Activated CD4-positive, alpha-beta T cell treated with anti-CD3 and anti-CD28 coated beads, Interleukin-2, amount 10 ng/mL, durations not matched to agents 7 days and 5 days (primary cell): ENCODE data around the gene ARHGAP4. TPM values are rescaled to one million over a fixed set of nuclear protein-coding genes. Genes with fewer than 3 reads are reported as not detected.

Experiments
- CTCF ChIA-PET: fragments of 350-600 bp; sonication (Branson Sonifier 250); formaldehyde crosslinking; loops from one replicate; lab custom pipeline; 2021; ENCODE audit warnings: antibody characterized with exemption; lab: Charles Lee
- POLR2A ChIA-PET: fragments of 350-600 bp; sonication (Branson Sonifier 250); formaldehyde crosslinking; loops from one replicate; lab custom pipeline; 2021; ENCODE audit warnings: antibody characterized with exemption; lab: Charles Lee
- DNase-seq: peaks from one replicate; pipeline ENCODE4 v3.0.0-alpha.2; 2020
- H3K27ac Mint-ChIP-seq: one replicate; pipeline ENCODE4 v1.8.0; 2021; ENCODE audit warnings: mild to moderate bottlenecking, moderate library complexity, mixed read lengths
- H3K27me3 Mint-ChIP-seq: one replicate; pipeline ENCODE4 v1.8.0; 2021; ENCODE audit warnings: mixed read lengths
- H3K36me3 Mint-ChIP-seq: one replicate; pipeline ENCODE4 v1.8.0; 2021; ENCODE audit warnings: low read depth, mixed read lengths
- H3K4me1 Mint-ChIP-seq: one replicate; pipeline ENCODE4 v1.8.0; 2021; ENCODE audit warnings: mixed read lengths
- H3K4me3 Mint-ChIP-seq: one replicate; pipeline ENCODE4 v1.8.0; 2021; ENCODE audit warnings: mild to moderate bottlenecking, moderate library complexity, mixed read lengths
- H3K9me3 Mint-ChIP-seq: one replicate; pipeline ENCODE4 v1.8.0; 2021; ENCODE audit warnings: mixed read lengths
- total RNA-seq, 2 experiments: library from RNA; stranded (reverse); gene quantifications; one replicate each; pipeline ENCODE4 v1.2.3, GENCODE V29; 2021

The ARHGAP4 gene
- total RNA-seq, 2 experiments from 2014 or later: 303 to 334 TPM

DNA sequence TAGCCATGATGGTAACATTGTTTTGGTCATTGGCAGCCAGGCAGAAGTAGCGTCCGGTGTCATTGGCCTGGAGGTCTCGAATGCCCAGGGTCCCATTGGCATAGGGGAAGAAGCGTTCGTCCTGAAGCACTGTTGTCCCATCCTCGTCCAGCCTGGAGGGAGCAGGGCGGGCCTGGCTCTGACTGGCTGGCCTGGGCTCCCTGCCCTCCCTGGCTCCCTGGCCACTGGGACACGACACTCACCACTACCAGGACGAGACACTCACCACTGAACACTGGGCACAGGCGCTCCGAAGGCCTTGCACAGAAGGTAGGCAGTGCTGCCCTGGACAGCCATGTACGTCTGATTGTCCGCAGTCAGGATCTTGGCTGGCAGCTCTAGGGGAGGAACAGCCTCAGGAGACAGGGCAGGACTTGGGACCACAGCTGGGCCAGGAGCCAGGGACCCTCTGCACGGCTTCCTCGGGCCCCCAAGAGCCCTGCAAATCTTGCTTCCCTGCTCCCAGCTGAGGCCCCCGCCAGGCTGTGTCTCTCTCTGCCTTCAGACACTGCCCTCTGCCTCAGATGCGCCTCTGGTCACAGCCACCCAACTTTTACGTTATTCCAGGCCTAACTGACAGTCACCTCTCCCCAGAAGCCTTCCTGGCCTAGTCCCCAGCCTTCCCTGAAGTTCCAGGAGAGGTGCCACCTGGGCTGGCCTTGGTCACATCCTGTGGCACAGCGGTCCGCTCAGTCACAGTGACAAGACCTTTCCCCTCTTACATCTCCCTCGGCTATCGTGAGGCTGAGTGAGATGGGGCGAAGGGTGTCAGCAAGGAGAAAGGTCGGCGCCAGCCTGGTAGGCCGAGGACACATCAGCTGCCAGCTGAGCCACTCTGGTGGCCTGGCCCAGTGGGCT lies 57.2 kb downstream of the ARHGAP4 start:
- Mint-ChIP-seq H3K4me3 (no peak overlapping the region), H3K27ac (no peak overlapping the region), H3K4me1 (no peaks in the 10 kb centered on the region), H3K36me3 (no peaks in the 10 kb centered on the region), H3K9me3 (no peaks in the 10 kb centered on the region), H3K27me3 (peaks cover 2% of the 10 kb centered on the region)
- ChIA-PET POLR2A (no interaction called here), CTCF (no interaction called here)
- DNase-seq: no peak

DNA sequence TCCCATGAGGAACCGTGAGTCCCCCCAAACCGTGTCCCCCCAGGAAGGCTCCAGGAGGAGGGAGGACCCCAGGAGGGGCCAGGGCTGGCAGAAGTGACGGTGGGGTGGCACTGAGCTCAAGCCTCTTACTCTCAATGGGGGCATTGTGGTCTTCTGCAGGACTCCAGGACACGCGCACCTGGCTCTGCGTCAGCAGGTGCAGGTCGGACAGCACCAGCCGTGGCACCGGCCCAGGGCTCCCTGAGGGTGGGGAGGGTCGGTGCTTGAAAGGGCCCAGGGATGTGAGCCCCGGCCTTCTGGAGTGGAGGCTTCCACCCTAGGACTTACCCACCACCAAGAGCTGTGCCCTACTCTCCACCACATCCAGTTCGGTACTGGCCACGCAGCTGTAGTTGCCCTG lies 58.4 kb downstream of the ARHGAP4 start:
- no peaks in the 10 kb centered on the region for H3K36me3 Mint-ChIP-seq
- H3K9me3 Mint-ChIP-seq: no peaks in the 10 kb centered on the region
- H3K27me3 Mint-ChIP-seq: peaks cover under 1% of the 10 kb centered on the region
- no peak overlapping the region for H3K4me3 Mint-ChIP-seq
- H3K4me1 Mint-ChIP-seq: no peaks in the 10 kb centered on the region
- CTCF ChIA-PET: interaction anchor here (0.5 to 0.8 kb wide), 2 partner anchors 9 to 52 kb away, joined by 3 read pairs; no protein-coding TSS in a partner anchor
- H3K27ac Mint-ChIP-seq: no peak overlapping the region
- POLR2A ChIA-PET: no interaction called here
- DNase-seq: no peak

DNA sequence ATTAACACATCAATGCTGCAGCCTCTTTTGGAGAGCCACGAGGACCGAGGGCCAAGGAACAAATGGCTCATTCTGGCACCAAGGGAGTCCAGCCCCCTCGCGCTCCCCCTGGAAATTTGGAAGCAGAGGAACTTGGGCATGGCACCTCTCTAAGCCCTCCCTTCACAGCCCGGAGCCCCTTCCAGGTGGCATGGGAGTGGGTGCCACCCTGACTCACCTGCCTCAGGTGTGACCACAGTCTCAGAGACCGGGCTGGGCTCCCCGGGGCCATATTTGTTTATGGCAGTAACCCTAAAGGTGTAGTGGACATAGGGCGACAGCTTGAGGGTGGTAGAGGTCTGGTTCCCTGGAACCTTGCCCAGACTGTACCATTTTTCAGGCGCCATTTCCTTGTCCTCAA lies 58.9 kb downstream of the ARHGAP4 start:
- no peaks in the 10 kb centered on the region for H3K36me3 Mint-ChIP-seq
- POLR2A ChIA-PET: no interaction called here
- no peak overlapping the region for H3K27ac Mint-ChIP-seq

DNA sequence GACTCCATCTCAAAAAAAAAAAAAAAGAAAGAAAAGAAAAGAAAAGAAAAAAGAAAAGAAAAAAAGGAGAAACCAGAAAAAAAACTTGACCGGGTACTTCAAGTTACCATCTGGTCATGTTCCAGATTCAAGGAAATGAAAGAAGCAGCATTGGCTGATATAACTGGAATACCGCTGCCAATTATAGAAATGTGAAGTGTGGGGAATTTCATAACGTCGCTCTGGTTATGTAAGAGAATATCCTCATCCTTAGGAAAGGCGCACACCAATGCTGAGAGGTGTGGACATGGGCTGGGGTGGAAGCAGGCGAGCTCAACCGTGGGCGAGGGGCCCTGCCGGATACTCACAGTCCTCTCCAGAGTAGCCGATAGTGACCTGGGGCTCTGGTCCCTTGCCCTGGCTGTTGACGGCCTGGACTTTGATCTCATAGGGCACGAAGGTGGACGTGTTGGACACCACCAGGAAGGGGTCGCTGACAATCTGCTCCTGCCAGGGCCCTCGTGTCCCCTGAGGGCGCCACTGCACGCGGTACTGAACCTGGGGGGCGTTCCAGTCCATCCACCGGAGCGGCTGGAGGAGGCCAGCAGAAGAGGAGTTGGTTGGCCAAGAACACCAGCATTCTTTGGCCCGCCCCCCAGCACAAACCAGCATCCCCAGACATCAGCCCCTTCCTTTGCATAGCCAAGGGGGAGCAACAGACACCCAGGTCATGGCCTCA lies 59.6 kb downstream of the ARHGAP4 start:
- DNase-seq: no peak
- Mint-ChIP-seq H3K9me3 (no peaks in the 10 kb centered on the region), H3K4me3 (no peak overlapping the region), H3K27ac (no peak overlapping the region), H3K27me3 (no peaks in the 10 kb centered on the region), H3K36me3 (no peaks in the 10 kb centered on the region), H3K4me1 (no peaks in the 10 kb centered on the region)
- ChIA-PET CTCF (interaction anchor here (1.0 kb wide), 1 partner anchor 26 kb away, joined by 3 read pairs; no protein-coding TSS in a partner anchor), POLR2A (no interaction called here)

More for the DNA sequence above, 58.9 kb downstream of the ARHGAP4 start:
- Mint-ChIP-seq H3K27me3 (no peaks in the 10 kb centered on the region), H3K4me1 (no peaks in the 10 kb centered on the region), H3K4me3 (no peak overlapping the region), H3K9me3 (no peaks in the 10 kb centered on the region)
- CTCF ChIA-PET: interaction anchor here (0.5 to 1.0 kb wide), 2 partner anchors 26 to 52 kb away, joined by 3 read pairs; no protein-coding TSS in a partner anchor
- no peak for DNase-seq

DNA sequence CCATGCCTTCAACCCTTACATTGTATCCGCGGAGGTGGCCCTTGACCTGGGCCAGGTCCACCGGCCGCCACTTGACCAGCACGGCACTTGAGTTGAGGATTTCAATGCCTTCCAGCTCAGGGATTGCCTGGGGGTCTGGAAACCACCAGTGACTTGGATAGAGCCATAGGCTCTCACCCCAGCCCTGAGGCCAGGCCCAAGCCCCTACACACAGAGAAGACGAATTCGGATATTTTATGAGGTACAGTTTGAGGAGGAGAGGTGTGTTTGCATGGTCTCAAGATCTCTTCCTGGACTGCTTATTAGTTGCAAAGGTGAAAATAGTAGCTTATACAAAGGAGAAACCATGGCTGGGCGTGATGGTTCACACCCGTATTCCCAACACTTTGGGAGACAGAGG lies 60.4 kb downstream of the ARHGAP4 start:
- POLR2A ChIA-PET: no interaction called here
- CTCF ChIA-PET: no interaction called here
- Mint-ChIP-seq H3K36me3 (no peaks in the 10 kb centered on the region), H3K4me3 (no peak overlapping the region), H3K27me3 (no peaks in the 10 kb centered on the region), H3K9me3 (no peaks in the 10 kb centered on the region), H3K27ac (no peak overlapping the region), H3K4me1 (no peaks in the 10 kb centered on the region)
- DNase-seq: no peak

DNA sequence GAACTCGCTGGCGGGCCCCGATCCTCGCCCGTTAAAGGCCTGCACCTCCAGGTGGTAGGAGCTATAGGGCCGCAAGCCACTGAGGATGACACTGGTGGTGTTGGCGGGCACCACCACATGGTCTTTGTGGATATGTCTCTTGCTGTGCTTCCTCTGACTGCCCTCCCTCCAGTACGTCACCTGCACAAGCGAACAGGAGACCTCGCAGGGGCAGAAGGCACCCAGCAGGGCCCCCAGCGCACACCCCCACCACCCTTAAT lies 60.8 kb downstream of the ARHGAP4 start:
- H3K4me1 Mint-ChIP-seq: no peaks in the 10 kb centered on the region
- no peak overlapping the region for H3K27ac Mint-ChIP-seq
- no peak overlapping the region for H3K4me3 Mint-ChIP-seq
- no peak for DNase-seq
- no peaks in the 10 kb centered on the region for H3K36me3 Mint-ChIP-seq
- no peaks in the 10 kb centered on the region for H3K27me3 Mint-ChIP-seq
- no peaks in the 10 kb centered on the region for H3K9me3 Mint-ChIP-seq
- ChIA-PET CTCF (no interaction called here), POLR2A (no interaction called here)

DNA sequence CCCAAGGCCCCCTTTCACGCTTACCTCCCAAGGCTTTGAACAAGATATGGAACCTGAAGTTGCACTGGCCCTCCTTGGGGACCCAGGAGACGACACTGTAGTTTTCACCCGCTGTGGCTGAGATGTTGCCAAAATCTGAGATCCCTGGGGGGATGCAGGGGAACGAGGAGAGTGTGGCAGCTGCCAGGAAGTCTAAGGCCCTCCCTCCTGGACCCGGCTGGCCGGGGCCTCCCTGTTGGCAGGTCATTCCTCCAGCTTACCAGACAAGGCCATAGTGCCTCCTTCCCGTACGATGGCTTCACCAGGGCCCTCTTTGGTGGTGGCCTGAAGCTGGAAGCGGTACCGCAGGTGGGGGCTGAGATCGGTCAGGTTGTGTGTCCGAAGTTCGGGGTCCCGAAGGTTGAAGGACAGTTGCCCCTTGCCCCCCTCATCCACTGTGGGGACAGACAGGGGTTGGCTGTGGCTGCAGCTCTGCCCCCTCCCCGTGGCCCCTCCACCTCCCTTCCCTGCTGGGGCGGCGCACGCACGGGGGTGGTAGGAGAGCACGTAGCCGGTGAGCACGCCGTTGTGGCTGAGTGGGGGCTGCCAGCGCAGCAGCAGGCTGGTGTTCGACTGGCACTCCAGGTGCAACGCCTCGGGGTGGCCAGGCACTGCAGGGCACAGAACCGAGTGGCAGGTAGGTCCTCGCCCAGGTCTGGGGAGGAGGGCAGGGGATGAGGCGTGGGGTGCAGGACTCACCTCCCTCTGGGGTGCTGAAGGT lies 61.3 kb downstream of the ARHGAP4 start:
- Mint-ChIP-seq H3K4me1 (no peaks in the 10 kb centered on the region), H3K27ac (no peak overlapping the region), H3K9me3 (no peaks in the 10 kb centered on the region), H3K36me3 (no peaks in the 10 kb centered on the region), H3K27me3 (no peaks in the 10 kb centered on the region), H3K4me3 (no peak overlapping the region)
- ChIA-PET POLR2A (no interaction called here), CTCF (no interaction called here)
- no peak for DNase-seq

DNA sequence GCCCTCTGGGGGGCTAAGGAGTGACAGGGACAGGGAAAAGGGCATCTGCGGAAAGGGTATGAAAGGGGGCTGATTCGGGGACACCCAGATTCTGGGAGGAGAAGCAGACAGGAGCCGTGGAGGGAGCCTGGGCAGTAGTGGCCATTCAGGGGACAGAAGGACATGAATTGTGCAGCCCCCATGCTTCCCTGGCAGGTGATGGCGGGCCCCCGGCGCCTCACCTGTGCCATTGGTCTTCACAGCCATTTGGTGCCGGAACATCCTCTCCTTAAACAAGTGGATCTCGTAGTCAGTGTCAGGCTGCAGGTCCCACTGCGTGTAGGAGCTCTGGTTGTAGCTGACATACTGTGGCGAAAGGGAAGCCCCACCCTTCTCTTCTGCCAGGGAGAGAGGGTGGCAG lies 62.0 kb downstream of the ARHGAP4 start:
- Mint-ChIP-seq H3K27me3 (no peaks in the 10 kb centered on the region), H3K36me3 (no peaks in the 10 kb centered on the region), H3K4me3 (no peak overlapping the region), H3K9me3 (no peaks in the 10 kb centered on the region), H3K27ac (no peak overlapping the region), H3K4me1 (no peaks in the 10 kb centered on the region)
- ChIA-PET POLR2A (no interaction called here), CTCF (no interaction called here)
- DNase-seq: no peak

DNA sequence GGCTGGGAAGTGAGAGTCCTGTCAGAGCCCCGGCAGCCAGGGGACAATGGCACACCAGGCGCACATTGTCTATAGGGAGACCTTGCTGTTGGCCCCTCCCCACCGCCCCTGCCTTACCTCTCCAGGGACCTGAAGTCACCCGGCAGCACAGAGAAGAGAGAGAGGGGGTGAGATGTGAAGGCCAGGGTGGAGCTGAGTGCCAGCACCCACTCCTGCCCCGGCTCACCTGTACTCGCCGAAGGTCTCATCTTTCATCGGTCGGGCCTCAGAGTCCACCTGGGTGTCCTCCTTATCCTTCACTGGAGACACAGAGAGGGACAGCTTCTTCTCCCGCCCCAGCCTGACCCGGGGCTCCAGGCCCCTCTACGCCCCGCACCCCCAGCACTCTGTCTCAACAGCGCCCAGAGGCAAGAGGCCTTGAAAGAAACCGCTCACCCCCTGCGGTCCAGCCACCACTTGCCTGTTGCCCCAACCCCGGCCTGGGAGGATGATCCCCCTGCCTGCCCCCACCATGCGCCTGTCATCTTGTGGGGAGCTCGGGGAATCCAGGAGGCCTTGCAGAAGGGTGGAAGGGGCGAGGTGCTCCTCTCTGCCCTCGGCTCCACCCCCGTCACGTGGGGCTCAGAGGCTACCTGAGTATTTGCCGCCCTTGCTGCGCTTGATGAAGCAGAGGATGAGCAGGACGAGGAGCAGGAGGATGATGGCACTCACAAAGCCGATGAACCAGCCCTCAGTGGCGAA lies 62.6 kb downstream of the ARHGAP4 start:
- Mint-ChIP-seq H3K27ac (no peak overlapping the region), H3K4me3 (no peak overlapping the region), H3K27me3 (no peaks in the 10 kb centered on the region), H3K9me3 (no peaks in the 10 kb centered on the region), H3K4me1 (no peaks in the 10 kb centered on the region), H3K36me3 (no peaks in the 10 kb centered on the region)
- POLR2A ChIA-PET: no interaction called here
- CTCF ChIA-PET: no interaction called here
- no peak for DNase-seq

DNA sequence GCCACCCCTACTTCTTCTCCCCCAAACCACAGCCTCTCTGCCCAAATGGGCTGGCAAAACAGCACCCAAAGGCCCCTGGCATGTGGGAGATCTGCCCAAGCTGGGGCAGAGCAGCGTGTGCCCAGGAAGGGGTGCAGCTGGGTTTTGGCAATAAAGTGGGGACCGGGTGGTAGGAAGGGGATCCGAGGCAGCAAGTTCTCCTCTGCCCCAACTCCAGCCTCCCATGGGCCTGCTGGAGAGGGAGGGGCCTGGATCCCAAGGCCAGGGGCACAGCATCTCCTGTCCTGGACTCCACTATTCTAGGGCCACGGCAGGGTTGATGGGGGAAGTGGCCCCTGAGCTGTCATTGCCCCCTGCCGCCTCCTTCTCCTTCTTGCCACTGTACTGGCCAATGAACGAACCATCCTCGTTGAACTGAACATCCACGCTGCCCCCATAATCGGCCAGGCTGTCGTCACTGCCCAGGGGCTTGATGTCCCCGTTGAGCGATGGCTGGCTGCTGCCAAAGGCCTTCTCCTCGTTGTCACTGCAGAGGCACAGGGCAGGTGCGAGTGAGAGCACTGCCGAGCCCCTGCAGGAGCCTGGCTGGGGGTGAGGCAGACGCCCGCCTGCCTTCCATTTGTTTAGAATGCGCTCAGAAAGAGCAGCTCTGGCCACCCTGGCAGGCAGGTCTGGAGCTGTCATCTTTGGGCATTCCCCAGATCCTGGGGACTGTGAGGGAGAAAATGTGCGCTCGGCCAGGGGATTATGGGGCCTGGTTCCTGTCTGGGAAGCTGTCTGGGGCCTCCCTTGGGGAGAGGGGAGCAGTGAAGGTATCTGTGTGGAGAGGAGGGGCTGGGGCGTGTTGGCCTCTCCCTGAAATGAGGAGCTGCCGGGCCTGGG lies 63.5 kb downstream of the ARHGAP4 start:
- POLR2A ChIA-PET: no interaction called here
- no peaks in the 10 kb centered on the region for H3K9me3 Mint-ChIP-seq
- H3K27me3 Mint-ChIP-seq: no peaks in the 10 kb centered on the region
- H3K4me3 Mint-ChIP-seq: no peak overlapping the region
- peaks cover 2% of the 10 kb centered on the region for H3K4me1 Mint-ChIP-seq
- no peaks in the 10 kb centered on the region for H3K36me3 Mint-ChIP-seq
- CTCF ChIA-PET: no interaction called here
- no peak for DNase-seq
- H3K27ac Mint-ChIP-seq: no peak overlapping the region

DNA sequence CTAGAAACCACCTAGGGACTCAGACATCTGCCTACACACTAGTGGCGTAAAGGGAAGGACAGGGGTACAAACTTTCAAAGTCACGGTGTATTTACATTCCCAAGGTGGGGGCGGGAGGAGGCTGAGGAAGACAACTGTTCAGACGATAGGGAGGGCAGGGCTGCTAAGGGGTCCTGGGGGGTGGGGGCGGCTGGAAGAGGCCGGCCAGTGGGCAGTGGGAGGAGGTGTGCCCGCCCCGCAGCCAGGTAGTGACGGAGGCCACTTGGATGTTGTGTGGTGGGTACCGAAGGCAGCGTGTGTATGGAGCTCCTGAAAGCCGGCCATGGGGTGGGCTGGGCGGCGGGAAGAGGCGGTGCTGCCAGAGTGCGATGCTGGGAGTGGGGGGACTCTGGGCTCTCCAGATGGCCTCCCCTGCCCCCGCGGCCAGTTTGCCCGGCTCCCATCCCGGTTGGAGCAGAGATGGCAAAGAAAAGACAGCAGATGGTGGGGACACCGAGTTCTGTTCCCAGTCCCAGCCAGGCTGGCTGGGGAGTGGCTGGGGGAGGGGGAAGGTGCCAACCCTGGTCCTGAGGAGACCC lies 64.2 kb downstream of the ARHGAP4 start:
- Mint-ChIP-seq H3K4me3 (no peak overlapping the region), H3K4me1 (peaks cover 9% of the 10 kb centered on the region), H3K27me3 (no peaks in the 10 kb centered on the region), H3K27ac (no peak overlapping the region), H3K36me3 (no peaks in the 10 kb centered on the region), H3K9me3 (no peaks in the 10 kb centered on the region)
- DNase-seq: no peak
- CTCF ChIA-PET: no interaction called here
- POLR2A ChIA-PET: interaction anchor here (0.7 kb wide), 1 partner anchor 738 kb away, joined by 5 read pairs; no protein-coding TSS in a partner anchor
